Activated CD8-positive, alpha-beta memory T cell treated with anti-CD3 and anti-CD28 coated beads, Interleukin-2, amount 50 U/mL, for 48 hours (primary cell): ENCODE results near the gene OR10P1.

Experiments used
- DNase-seq: peaks from one replicate; pipeline ENCODE4 v3.0.0-alpha.2; 2020

Gene OR10P1

DNA sequence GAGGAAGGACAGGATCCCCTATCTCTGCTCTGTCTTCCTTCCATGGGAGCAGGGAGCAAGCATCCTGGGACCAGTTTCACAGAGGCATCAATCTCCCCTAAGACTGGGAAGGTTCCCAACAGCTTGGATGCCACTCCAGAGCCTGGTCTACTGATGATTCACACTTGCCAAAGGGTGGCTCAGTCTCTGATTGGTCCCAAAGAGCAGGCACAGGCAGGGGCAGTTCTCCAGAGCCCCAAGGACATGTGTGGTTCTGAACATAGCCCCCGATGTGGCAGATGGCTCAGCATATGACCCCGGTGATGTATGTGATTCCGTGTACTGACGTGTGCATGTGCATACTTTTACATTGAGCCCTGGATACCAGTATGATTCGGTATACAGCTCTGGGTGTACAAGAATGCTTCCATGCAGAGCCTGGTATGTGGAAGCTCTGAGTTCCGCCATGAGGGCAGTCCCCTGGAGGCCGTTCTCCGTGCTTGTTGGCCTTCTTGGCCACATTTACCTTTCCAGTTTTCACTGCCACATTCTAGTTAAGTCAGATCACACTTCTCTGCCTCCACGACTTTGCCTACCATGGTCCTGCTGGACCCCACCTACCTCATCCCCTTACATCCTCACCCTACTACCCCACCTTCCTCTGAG lies 49.8 kb downstream of the OR10P1 start:
- DNase-seq: no peak
